Activated B cell treated with CpG ODN at 0.5 μM for 24 hours (primary cell): ENCODE results near the gene CYSRT1. TPM values are rescaled to one million over a fixed set of nuclear protein-coding genes. Genes with fewer than 3 reads are reported as not detected.

Experiments used
- ATAC-seq: fragments of 200-7000 bp; cut with Tn5 transposase; one replicate; pipeline ENCODE4 v1.10.0; 2021; ENCODE audit warnings: low read depth, mild to moderate bottlenecking, moderate library complexity
- CTCF ChIA-PET: fragments of 350-600 bp; sonication (Branson Sonifier 250); formaldehyde crosslinking; loops from one replicate; lab custom pipeline; 2021; ENCODE audit warnings: antibody characterized with exemption; lab: Charles Lee
- POLR2A ChIA-PET: fragments of 350-600 bp; sonication (Branson Sonifier 250); formaldehyde crosslinking; loops from one replicate; lab custom pipeline; 2021; ENCODE audit warnings: antibody characterized with exemption; lab: Charles Lee
- DNase-seq: peaks from one replicate; pipeline ENCODE4 v3.0.0; 2022
- H3K27ac Mint-ChIP-seq: one replicate; pipeline ENCODE4 v1.8.0; 2020; ENCODE audit warnings: mixed read lengths
- H3K27me3 Mint-ChIP-seq: one replicate; pipeline ENCODE4 v1.8.0; 2021; ENCODE audit warnings: mixed read lengths
- H3K36me3 Mint-ChIP-seq: one replicate; pipeline ENCODE4 v1.8.0; 2021; ENCODE audit warnings: low read depth, mixed read lengths
- H3K4me1 Mint-ChIP-seq: one replicate; pipeline ENCODE4 v1.8.0; 2021; ENCODE audit warnings: mixed read lengths
- H3K4me3 Mint-ChIP-seq: one replicate; pipeline ENCODE4 v1.8.0; 2020; ENCODE audit warnings: mild to moderate bottlenecking, mixed read lengths
- H3K9me3 Mint-ChIP-seq: one replicate; pipeline ENCODE4 v1.8.0; 2020; ENCODE audit warnings: mixed read lengths
- CTCF ChIP-seq: fragments of 200-600 bp; IDR thresholded peaks from one replicate; pipeline ENCODE4 v1.8.0; 2022; ENCODE audit warnings: antibody characterized with exemption, mild to moderate bottlenecking
- intact Hi-C: fragments of 100-400 bp; cut with micrococcal nuclease; formaldehyde crosslinking; loops from one replicate; pipeline ENCODE4 v1.15.1; 2024
- total RNA-seq: library from RNA; stranded (reverse); gene quantifications from 2 replicates; pipeline ENCODE4 v1.2.3, GENCODE V29; 2022

CYSRT1 gene
- total RNA-seq, 1 donor from 2014 or later: 0.53 TPM

DNA sequence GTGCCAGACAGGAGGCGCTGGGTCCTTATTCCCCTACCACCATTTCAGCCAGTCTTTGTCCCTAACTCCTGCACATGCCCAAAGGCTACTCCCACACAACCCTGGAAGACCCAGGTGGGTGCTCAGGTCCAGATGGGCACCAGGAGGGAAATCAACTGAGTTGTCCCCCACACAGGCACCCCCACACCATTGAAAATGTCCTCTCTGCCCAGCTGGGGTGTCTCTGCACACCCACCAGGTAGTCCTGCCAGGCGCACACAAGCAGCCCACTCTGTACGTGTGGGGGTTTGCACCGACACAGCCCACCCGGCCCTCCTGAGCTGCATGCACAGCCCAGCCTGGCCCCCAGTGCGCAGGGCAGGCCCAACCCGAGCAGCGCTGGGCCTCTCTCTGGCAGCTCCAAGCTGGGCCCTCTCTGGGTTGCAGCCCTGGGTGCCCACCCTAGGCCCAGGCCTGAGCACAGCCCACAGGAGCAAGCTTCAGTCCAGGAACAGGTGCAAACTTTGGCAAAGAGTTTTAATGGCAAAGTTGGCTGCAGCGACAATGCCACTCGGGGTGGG lies 5.1 kb upstream of the CYSRT1 start:
- H3K4me3 Mint-ChIP-seq: no peak overlapping the region
- ChIA-PET CTCF (no interaction called here), POLR2A (interaction anchor here (0.7 to 1.6 kb wide), 3 partner anchors 15 to 102 kb away, joined by 3 to 4 read pairs (median 3); partner anchors contain the start of gene TPRN)
- peaks cover 4% of the 10 kb centered on the region for H3K36me3 Mint-ChIP-seq
- peaks cover 11% of the 10 kb centered on the region for H3K4me1 Mint-ChIP-seq
- H3K27ac Mint-ChIP-seq: no peak overlapping the region
- no peak for DNase-seq
- no peaks in the 10 kb centered on the region for H3K9me3 Mint-ChIP-seq
- TF ChIP-seq CTCF: no peak
- H3K27me3 Mint-ChIP-seq: no peaks in the 10 kb centered on the region
- no peak for ATAC-seq
- intact Hi-C loops: loop anchor here (10.0 kb wide), 2 partner anchors 275 to 335 kb away; partner anchors contain the start of genes C8G, FBXW5 and TRAF2

DNA sequence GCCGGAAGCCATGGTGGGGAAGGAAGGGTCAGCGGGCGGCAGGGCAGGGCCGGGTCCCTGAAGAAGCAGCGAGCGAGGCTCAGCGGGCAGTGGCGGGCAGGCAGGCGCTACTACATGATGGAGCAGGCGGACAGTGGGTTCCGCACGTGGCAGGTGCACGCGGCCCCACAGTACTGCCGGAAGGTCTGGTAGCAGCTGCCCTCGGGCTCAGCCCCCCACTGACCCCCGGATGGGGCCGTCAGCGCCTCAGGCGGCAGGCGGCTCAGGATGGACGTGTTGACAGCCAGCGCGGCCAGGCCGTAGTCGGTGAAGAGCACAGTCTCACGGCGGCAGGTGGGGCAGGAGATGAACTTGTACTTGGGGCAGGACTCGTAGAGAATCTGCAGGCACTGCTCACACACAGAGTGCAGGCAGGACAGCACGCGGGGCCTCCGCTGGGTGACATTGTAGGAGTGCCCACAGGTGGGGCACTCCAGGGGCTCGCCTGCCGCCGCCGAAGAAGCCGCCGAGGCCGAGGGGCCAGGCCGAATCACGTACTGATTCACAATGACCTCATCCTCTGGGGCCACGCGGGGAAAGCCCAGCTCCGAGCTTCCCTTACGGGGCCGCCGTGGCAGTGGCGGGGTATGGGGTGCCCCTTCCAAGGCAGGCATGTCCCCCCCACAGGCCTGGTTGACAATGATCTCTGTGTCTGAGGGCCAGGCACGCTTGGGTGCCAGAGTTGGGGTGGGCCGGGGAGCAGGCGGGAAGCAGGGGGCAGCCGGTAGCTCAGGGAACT lies 4.5 kb upstream of the CYSRT1 start:
- TF ChIP-seq CTCF: no peak
- ChIA-PET POLR2A (interaction anchor here (0.7 to 3.6 kb wide), 3 partner anchors 14 to 20 kb away, joined by 3 to 46 read pairs (median 4); partner anchors contain the start of genes NDOR1, TMEM203 and TPRN), CTCF (no interaction called here)
- Mint-ChIP-seq H3K4me3 (peak overlapping the region; percentile 38), H3K36me3 (peaks cover 4% of the 10 kb centered on the region), H3K9me3 (no peaks in the 10 kb centered on the region), H3K4me1 (peaks cover 15% of the 10 kb centered on the region), H3K27ac (no peak overlapping the region), H3K27me3 (no peaks in the 10 kb centered on the region)
- intact Hi-C loops: loop anchor here (10.0 kb wide), 2 partner anchors 276 to 336 kb away; partner anchors contain the start of genes C8G, FBXW5 and TRAF2
- DNase-seq (no peak), ATAC-seq (no peak)

- ChIA-PET POLR2A (interaction anchor here (3.3 to 4.1 kb wide), 3 partner anchors 15 to 33 kb away, joined by 40 to 53 read pairs (median 46); partner anchors contain the start of genes ANAPC2, NDOR1, SSNA1 and TMEM203), CTCF (no interaction called here)
- peaks cover 15% of the 10 kb centered on the region for H3K4me1 Mint-ChIP-seq
- TF ChIP-seq CTCF: no peak
- peak overlapping the region; percentile 38 for H3K4me3 Mint-ChIP-seq
- peaks cover 4% of the 10 kb centered on the region for H3K36me3 Mint-ChIP-seq
- H3K27ac Mint-ChIP-seq: no peak overlapping the region
- no peak for DNase-seq
- intact Hi-C loops: loop anchor here (10.0 kb wide), 2 partner anchors 276 to 336 kb away; partner anchors contain the start of genes C8G, FBXW5 and TRAF2
- ATAC-seq: no peak
- no peaks in the 10 kb centered on the region for H3K9me3 Mint-ChIP-seq
- no peaks in the 10 kb centered on the region for H3K27me3 Mint-ChIP-seq
Measured at GRCh38 chr9:137221095-137221505, 3.9 kb upstream of the CYSRT1 start.

DNA sequence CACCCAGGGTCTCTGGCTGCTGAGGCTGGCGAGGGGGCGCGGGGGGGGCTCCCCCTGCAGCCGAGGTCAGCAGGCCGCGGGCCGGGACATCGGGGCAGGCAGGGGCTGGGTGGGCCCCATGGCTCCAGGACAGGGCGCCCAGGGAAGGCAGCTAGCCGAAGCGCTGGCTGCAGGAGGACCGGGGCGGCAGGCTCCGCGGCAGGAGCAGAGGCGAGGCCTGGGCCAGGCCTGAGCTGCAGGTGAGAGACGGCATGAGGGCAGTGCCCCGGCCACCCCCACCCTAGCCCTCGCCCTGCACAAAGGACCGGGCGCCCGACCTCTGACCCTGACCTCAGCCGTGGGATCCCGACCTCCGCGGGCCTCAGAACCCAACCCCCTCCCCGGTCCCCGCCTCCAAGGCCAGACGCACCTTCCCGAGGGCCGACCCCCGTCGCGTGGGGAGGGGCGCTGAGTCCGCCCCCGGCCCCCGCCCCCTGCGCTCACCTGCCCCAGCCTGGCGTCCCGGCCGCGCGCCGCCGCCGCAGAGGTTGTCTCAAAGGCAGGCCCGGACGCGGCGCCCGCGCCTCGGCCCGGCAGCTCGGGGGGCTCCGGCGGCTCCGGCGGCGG lies 3.4 kb upstream of the CYSRT1 start:
- POLR2A ChIA-PET: interaction anchor here (0.5 to 4.1 kb wide), 8 partner anchors 7 to 151 kb away, joined by 3 to 53 read pairs (median 14); partner anchors contain the start of genes ANAPC2, NDOR1, SAPCD2 and SSNA1
- no peaks in the 10 kb centered on the region for H3K9me3 Mint-ChIP-seq
- no peak for DNase-seq

More for the DNA sequence above, 3.4 kb upstream of the CYSRT1 start:
- Mint-ChIP-seq H3K4me3 (no peak overlapping the region), H3K27me3 (no peaks in the 10 kb centered on the region), H3K36me3 (peaks cover 2% of the 10 kb centered on the region), H3K27ac (no peak overlapping the region), H3K4me1 (peaks cover 15% of the 10 kb centered on the region)
- no peak for ATAC-seq
- CTCF ChIA-PET: no interaction called here
- intact Hi-C loops: loop anchor here (2.0 to 10.0 kb wide), 4 partner anchors 71 to 431 kb away; partner anchors contain the start of genes C8G, FBXW5, TMEM141 and TRAF2
- TF ChIP-seq CTCF: no peak
